ENCODE data around the gene EIF5.

GRCh38 chr14:103288076-103288766 is 45.8 kb upstream of the EIF5 start:
- no peak for TF ChIP-seq POLR2A (IDR thresholded peaks at IDR 0.05)
- no peak for TF ChIP-seq CTCF (IDR thresholded peaks at IDR 0.05)

Measured in esophagus squamous epithelium (tissue), 4 donors.